Gastroesophageal sphincter (tissue), 4 donors: ENCODE data around the gene SPI1. TPM values are rescaled to one million over a fixed set of nuclear protein-coding genes. Genes with fewer than 3 reads are reported as not detected.

Experiments
- ATAC-seq: fragments of 150-250 bp; one replicate; pipeline ENCODE4 v1.9.1; 2016; ENCODE audit warnings: mild to moderate bottlenecking, moderate library complexity
- H3K27ac ChIP-seq, 4 donors: fragments of 200-600 bp; sonication (generic) in 3 of 4; 1 replicate in 3 of 4; 2 replicates in 1 of 4; pipeline ENCODE4 v1.5.1; 2016 to 2019
- H3K27me3 ChIP-seq: fragments of 200-600 bp; sonication (generic); one replicate; pipeline ENCODE4 v1.5.1; 2019
- H3K36me3 ChIP-seq, 2 donors: fragments of 200-600 bp; sonication (generic); one replicate each; pipeline ENCODE4 v1.5.1; 2019; ENCODE audit warnings: control low read depth in 1 of 2
- H3K4me1 ChIP-seq, 3 donors: fragments of 200-600 bp; sonication (generic); 1 replicate in 2 of 3; 2 replicates in 1 of 3; pipeline ENCODE4 v1.5.1; 2016 to 2019; ENCODE audit warnings: control low read depth in 2 of 3
- H3K4me3 ChIP-seq, 2 donors: fragments of 200-600 bp; sonication (generic); one replicate each; pipeline ENCODE4 v1.5.1; 2019; ENCODE audit warnings: mild to moderate bottlenecking in 1 of 2, moderate library complexity in 1 of 2
- H3K9me3 ChIP-seq, 3 donors: fragments of 200-600 bp; sonication (generic); one replicate each; pipeline ENCODE4 v1.5.1; 2017 to 2019; ENCODE audit warnings: control low read depth in 2 of 3
- CTCF ChIP-seq, 4 experiments: fragments of 200-600 bp in 2 of 4; fragments of 450-650 bp in 2 of 4; sonication (generic) in 1 of 4; IDR thresholded peaks; one replicate each; pipeline ENCODE4 v1.5.1; 2017 to 2019; ENCODE audit warnings: antibody characterized with exemption in 4 of 4, mild to moderate bottlenecking in 2 of 4, moderate library complexity in 2 of 4
- EP300 ChIP-seq: sonication (generic); formaldehyde crosslinking; IDR thresholded peaks from one replicate; pipeline ENCODE4 v1.6.1; 2017; ENCODE audit warnings: antibody characterized with exemption, mild to moderate bottlenecking
- POLR2A ChIP-seq, 2 donors: fragments of 450-650 bp; IDR thresholded peaks; one replicate each; pipeline ENCODE4 v1.6.1; 2017; ENCODE audit warnings: antibody characterized with exemption in 2 of 2, mild to moderate bottlenecking in 2 of 2, moderate library complexity in 1 of 2
- POLR2AphosphoS5 ChIP-seq: sonication (generic); formaldehyde crosslinking; IDR thresholded peaks from one replicate; pipeline ENCODE4 v1.6.1; 2017; ENCODE audit warnings: antibody characterized with exemption
- WGBS, 2 donors: methylation state at CpG; one replicate each; pipeline ENCODE4 v1.1.5; 2018; ENCODE audit warnings: low coverage in 1 of 2; 5-methylcytosine and 5-hydroxymethylcytosine counted together
- total RNA-seq, 4 donors: library from RNA; depleted of rRNA; stranded (reverse); fragments of >200 nt; gene quantifications; one replicate each; pipeline ENCODE4 v1.1.0, GENCODE V29; 2016

Gene SPI1
- total RNA-seq, 4 donors from 2014 or later, result 4.2 to 32.4 (median 14.7) TPM

- Histone ChIP-seq H3K4me1 (no peaks in the 10 kb centered on the region), H3K27me3 (no peaks in the 10 kb centered on the region), H3K36me3 (no peaks in the 10 kb centered on the region), H3K9me3 (no peaks in the 10 kb centered on the region), H3K27ac (no peak overlapping the region), H3K4me3 (no peak overlapping the region)
- 52 to 82% methylated on average over 1 to 3 of the region's 4 CpGs for WGBS, 2 donors
- no peak for ATAC-seq
- TF ChIP-seq EP300, result no peak
- no peak for TF ChIP-seq POLR2AphosphoS5
- no peak for TF ChIP-seq POLR2A (IDR thresholded peaks at IDR 0.05)
- no peak for TF ChIP-seq CTCF (IDR thresholded peaks at IDR 0.05)
These were observed 4.7 kb upstream of the SPI1 start for GRCh38 chr11:47383071-47383470.

GRCh38 chr11:47380078-47380477, 1.7 kb upstream of the SPI1 start:
- Histone ChIP-seq H3K4me1 (no peaks in the 10 kb centered on the region), H3K4me3 (no peak overlapping the region), H3K27ac (no peak overlapping the region), H3K9me3 (no peaks in the 10 kb centered on the region), H3K27me3 (no peaks in the 10 kb centered on the region), H3K36me3 (no peaks in the 10 kb centered on the region)
- no peak for TF ChIP-seq POLR2A (IDR thresholded peaks at IDR 0.05)
- no peak for TF ChIP-seq POLR2AphosphoS5
- no peak for TF ChIP-seq CTCF (IDR thresholded peaks at IDR 0.05)
- TF ChIP-seq EP300, result no peak
- WGBS, 2 donors, result 100% methylated on average over 1 to 2 of the region's 2 CpGs
- ATAC-seq, result no peak

GRCh38 chr11:47379317-47379716, 970 bp upstream of the SPI1 start:
- no peaks in the 10 kb centered on the region for H3K9me3 ChIP-seq
- ATAC-seq, result no peak
- H3K4me1 ChIP-seq, result peaks cover 0 to under 1% (median 0%) of the 10 kb centered on the region in 3 donors
- H3K36me3 ChIP-seq, result no peaks in the 10 kb centered on the region
- H3K27me3 ChIP-seq, result no peaks in the 10 kb centered on the region
- TF ChIP-seq CTCF (IDR thresholded peaks at IDR 0.05) (no peak), POLR2A (IDR thresholded peaks at IDR 0.05) (no peak), POLR2AphosphoS5 (no peak), EP300 (no peak)
- 69 to 81% methylated on average over 2 of the region's 2 CpGs for WGBS, 2 donors
- H3K27ac ChIP-seq, result no peak overlapping the region
- no peak overlapping the region for H3K4me3 ChIP-seq

- Histone ChIP-seq H3K9me3 (no peaks in the 10 kb centered on the region), H3K4me1 (peaks cover 0 to 6% (median 0%) of the 10 kb centered on the region in 3 donors), H3K27me3 (no peaks in the 10 kb centered on the region), H3K36me3 (no peaks in the 10 kb centered on the region), H3K27ac (peak overlapping the region in 3 of 4 donors; percentile 26 to 74 (median 53)), H3K4me3 (no peak overlapping the region)
- TF ChIP-seq POLR2AphosphoS5, result no peak
- no peak for TF ChIP-seq CTCF (IDR thresholded peaks at IDR 0.05)
- no peak for TF ChIP-seq EP300
- no peak for TF ChIP-seq POLR2A (IDR thresholded peaks at IDR 0.05)
- ATAC-seq, result no peak
These were observed 456 bp upstream of the SPI1 start for GRCh38 chr11:47378836-47379170.

- no peak for ATAC-seq
- peaks cover 0 to 8% (median 0%) of the 10 kb centered on the region in 3 donors for H3K4me1 ChIP-seq
- H3K27me3 ChIP-seq, result no peaks in the 10 kb centered on the region
- peak overlapping the region in 3 of 4 donors; percentile 51 to 74 (median 53) for H3K27ac ChIP-seq
- TF ChIP-seq POLR2AphosphoS5, result no peak
- TF ChIP-seq EP300, result no peak
- no peak for TF ChIP-seq CTCF (IDR thresholded peaks at IDR 0.05)
- no peak for TF ChIP-seq POLR2A (IDR thresholded peaks at IDR 0.05)
- 81 to 86% methylated on average over 1 to 5 of the region's 5 CpGs for WGBS, 2 donors
- no peaks in the 10 kb centered on the region for H3K9me3 ChIP-seq
- peak overlapping the region in 1 of 2 donors; percentile 42 for H3K4me3 ChIP-seq
- H3K36me3 ChIP-seq, result no peaks in the 10 kb centered on the region
These were observed 757 bp downstream of the SPI1 start for GRCh38 chr11:47377571-47378009.
